ENCODE results near the gene GRIPAP1.

The GRIPAP1 gene

DNA sequence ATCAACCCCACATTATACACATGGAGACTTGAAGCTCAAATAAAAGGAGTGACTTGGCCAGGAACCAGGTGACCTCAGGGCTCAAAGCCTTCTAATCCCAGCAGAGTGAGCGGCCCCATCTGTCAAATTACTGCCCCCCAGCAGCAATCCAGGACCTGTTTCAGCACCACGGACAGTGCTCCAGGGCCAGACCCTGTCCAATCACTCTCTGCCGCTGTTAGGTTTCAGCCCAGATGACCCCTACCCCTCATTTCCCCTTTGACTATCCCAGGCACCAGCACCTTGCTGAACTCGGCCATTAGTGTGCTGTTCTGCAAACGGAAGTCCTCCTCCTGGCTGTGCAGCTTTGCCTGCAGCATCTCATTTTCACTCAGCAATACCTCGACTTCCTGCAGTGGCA lies 5.1 kb downstream of the GRIPAP1 start:
- H3K9ac ChIP-seq (ENCODE audit: low read length) = no peak overlapping the region
- no peaks in the 10 kb centered on the region for H3K9me3 ChIP-seq (ENCODE audit: insufficient read depth, low read length)
- H3K36me3 ChIP-seq (replicated peaks; ENCODE audit: low read depth, low read length) = peaks cover 35% of the 10 kb centered on the region
- peaks cover 26% of the 10 kb centered on the region for H3K79me2 ChIP-seq (ENCODE audit: low read length)
- no peaks in the 10 kb centered on the region for H3K27me3 ChIP-seq (ENCODE audit: low read depth, low read length)
- H2AFZ ChIP-seq (ENCODE audit: low read depth, low read length) = no peak overlapping the region
- H3K4me1 ChIP-seq (ENCODE audit: low read length) = peaks cover 8% of the 10 kb centered on the region; the same call in 1 of the 2 replicates
- TF ChIP-seq EZH2phosphoT487 (IDR thresholded peaks at IDR 0.05; ENCODE audit: low read depth) = no peak
- TF ChIP-seq, protein P1, sequence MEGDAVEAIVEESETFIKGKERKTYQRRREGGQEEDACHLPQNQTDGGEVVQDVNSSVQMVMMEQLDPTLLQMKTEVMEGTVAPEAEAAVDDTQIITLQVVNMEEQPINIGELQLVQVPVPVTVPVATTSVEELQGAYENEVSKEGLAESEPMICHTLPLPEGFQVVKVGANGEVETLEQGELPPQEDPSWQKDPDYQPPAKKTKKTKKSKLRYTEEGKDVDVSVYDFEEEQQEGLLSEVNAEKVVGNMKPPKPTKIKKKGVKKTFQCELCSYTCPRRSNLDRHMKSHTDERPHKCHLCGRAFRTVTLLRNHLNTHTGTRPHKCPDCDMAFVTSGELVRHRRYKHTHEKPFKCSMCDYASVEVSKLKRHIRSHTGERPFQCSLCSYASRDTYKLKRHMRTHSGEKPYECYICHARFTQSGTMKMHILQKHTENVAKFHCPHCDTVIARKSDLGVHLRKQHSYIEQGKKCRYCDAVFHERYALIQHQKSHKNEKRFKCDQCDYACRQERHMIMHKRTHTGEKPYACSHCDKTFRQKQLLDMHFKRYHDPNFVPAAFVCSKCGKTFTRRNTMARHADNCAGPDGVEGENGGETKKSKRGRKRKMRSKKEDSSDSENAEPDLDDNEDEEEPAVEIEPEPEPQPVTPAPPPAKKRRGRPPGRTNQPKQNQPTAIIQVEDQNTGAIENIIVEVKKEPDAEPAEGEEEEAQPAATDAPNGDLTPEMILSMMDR (IDR thresholded peaks at IDR 0.05; ENCODE audit: low read depth, low read length) = no peak
- no peak overlapping the region for H3K27ac ChIP-seq (ENCODE audit: low read length)
- H3K4me3 ChIP-seq (ENCODE audit: low read length) = no peak overlapping the region
- H3K4me2 ChIP-seq (ENCODE audit: low read length) = no peak overlapping the region
- H4K20me1 ChIP-seq (ENCODE audit: insufficient read depth, low read length) = peaks cover 8% of the 10 kb centered on the region; the same call in 1 of the 2 replicates

DNA sequence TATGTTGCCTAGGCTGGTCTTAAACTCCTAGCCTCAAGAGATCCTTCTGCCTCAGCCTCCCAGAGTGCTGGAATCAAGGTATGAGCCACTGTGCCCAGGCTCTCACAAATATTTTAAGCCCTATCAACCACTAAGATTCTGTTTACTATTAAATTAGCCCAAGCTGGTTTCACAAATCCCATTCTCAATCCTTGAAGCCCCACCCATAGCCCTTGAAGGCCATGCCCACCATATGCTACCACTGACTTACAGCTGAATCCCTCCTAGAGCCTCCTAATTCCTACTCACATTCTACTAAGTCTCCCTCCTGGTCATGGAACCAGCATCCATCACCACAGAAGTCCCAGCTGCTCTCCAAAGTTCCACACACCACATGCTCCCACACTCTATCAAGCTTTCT lies 9.7 kb downstream of the GRIPAP1 start:
- no peak overlapping the region for H3K27ac ChIP-seq (ENCODE audit: low read length)
- no peaks in the 10 kb centered on the region for H3K79me2 ChIP-seq (ENCODE audit: low read length)
- TF ChIP-seq EZH2phosphoT487 (IDR thresholded peaks at IDR 0.05; ENCODE audit: low read depth) = no peak
- TF ChIP-seq, protein P1 (IDR thresholded peaks at IDR 0.05; ENCODE audit: low read depth, low read length) = no peak
- no peak overlapping the region for H2AFZ ChIP-seq (ENCODE audit: low read depth, low read length)
- H3K36me3 ChIP-seq (replicated peaks; ENCODE audit: low read depth, low read length) = peaks cover 34% of the 10 kb centered on the region
- no peaks in the 10 kb centered on the region for H3K27me3 ChIP-seq (ENCODE audit: low read depth, low read length)
- no peak overlapping the region for H3K9ac ChIP-seq (ENCODE audit: low read length)
- H3K9me3 ChIP-seq (ENCODE audit: insufficient read depth, low read length) = no peaks in the 10 kb centered on the region
- H4K20me1 ChIP-seq (ENCODE audit: insufficient read depth, low read length) = peaks cover 4% of the 10 kb centered on the region; the same call in 1 of the 2 replicates
- H3K4me1 ChIP-seq (ENCODE audit: low read length) = no peaks in the 10 kb centered on the region
- H3K4me3 ChIP-seq (ENCODE audit: low read length) = no peak overlapping the region
- H3K4me2 ChIP-seq (ENCODE audit: low read length) = no peak overlapping the region

- Histone ChIP-seq H3K4me2 (ENCODE audit: low read length) (no peak overlapping the region), H3K27ac (ENCODE audit: low read length) (no peak overlapping the region), H3K27me3 (ENCODE audit: low read depth, low read length) (no peaks in the 10 kb centered on the region), H2AFZ (ENCODE audit: low read depth, low read length) (no peak overlapping the region), H3K4me3 (ENCODE audit: low read length) (no peak overlapping the region), H3K36me3 (replicated peaks; ENCODE audit: low read depth, low read length) (peaks cover 18% of the 10 kb centered on the region), H3K79me2 (ENCODE audit: low read length) (no peaks in the 10 kb centered on the region), H3K9ac (ENCODE audit: low read length) (no peak overlapping the region), H3K9me3 (ENCODE audit: insufficient read depth, low read length) (no peaks in the 10 kb centered on the region), H4K20me1 (ENCODE audit: insufficient read depth, low read length) (no peaks in the 10 kb centered on the region), H3K4me1 (ENCODE audit: low read length) (no peaks in the 10 kb centered on the region)
- no peak for TF ChIP-seq EZH2phosphoT487 (IDR thresholded peaks at IDR 0.05; ENCODE audit: low read depth)
- TF ChIP-seq, protein P1 (IDR thresholded peaks at IDR 0.05; ENCODE audit: low read depth, low read length) = no peak
Measured at GRCh38 chrX:48989483-48989882, 12.6 kb downstream of the GRIPAP1 start.

- H3K4me2 ChIP-seq (ENCODE audit: low read length) = no peak overlapping the region
- H3K9ac ChIP-seq (ENCODE audit: low read length) = no peak overlapping the region
- H3K4me3 ChIP-seq (ENCODE audit: low read length) = no peak overlapping the region
- H4K20me1 ChIP-seq (ENCODE audit: insufficient read depth, low read length) = no peaks in the 10 kb centered on the region
- no peak overlapping the region for H2AFZ ChIP-seq (ENCODE audit: low read depth, low read length)
- H3K79me2 ChIP-seq (ENCODE audit: low read length) = no peaks in the 10 kb centered on the region
- H3K9me3 ChIP-seq (ENCODE audit: insufficient read depth, low read length) = no peaks in the 10 kb centered on the region
- TF ChIP-seq EZH2phosphoT487 (IDR thresholded peaks at IDR 0.05; ENCODE audit: low read depth) = no peak
- TF ChIP-seq, protein P1 (IDR thresholded peaks at IDR 0.05; ENCODE audit: low read depth, low read length) = no peak
- peaks cover 9% of the 10 kb centered on the region for H3K36me3 ChIP-seq (replicated peaks; ENCODE audit: low read depth, low read length)
- no peak overlapping the region for H3K27ac ChIP-seq (ENCODE audit: low read length)
- H3K27me3 ChIP-seq (ENCODE audit: low read depth, low read length) = no peaks in the 10 kb centered on the region
- H3K4me1 ChIP-seq (ENCODE audit: low read length) = no peaks in the 10 kb centered on the region
Measured at GRCh38 chrX:48983896-48984295, 18.2 kb downstream of the GRIPAP1 start.
